ENCODE data around the gene MMP25. TPM values are rescaled to one million over a fixed set of nuclear protein-coding genes. Genes with fewer than 3 reads are reported as not detected.
A peak's percentile ranks its signal among the peaks of the same experiment; 100 is the strongest.

MMP25 gene
- total and polyA plus RNA-seq, 10 of the 15 experiments (the other 5 are each of a cell fraction or from before 2014, with no cell fraction given), result 0.03 to 0.36 (median 0.13) TPM; not detected in 1

DNA sequence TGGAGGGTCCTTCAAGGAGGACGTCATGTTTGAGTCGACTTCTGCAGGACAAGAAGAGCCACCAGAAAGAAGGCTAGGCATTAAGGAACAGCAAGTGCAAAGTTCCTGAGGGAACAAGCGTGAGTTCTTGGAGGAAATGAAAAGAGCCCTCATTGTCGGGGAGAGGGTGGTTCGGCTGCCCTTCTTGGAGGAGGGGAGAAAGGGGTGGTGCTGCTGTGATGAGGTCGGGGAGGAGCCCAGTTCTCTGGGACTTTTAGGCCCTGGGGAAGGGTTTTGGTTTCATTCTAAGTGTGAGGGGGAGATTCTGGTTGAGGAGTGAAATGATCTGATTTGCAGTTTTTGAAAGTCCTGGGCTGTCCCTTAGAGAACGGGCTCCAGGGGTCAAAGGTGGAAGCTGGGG, 13.7 kb upstream of the MMP25 start:
- DNase-seq (ENCODE audit: low read depth, low spot score) (peak; percentile 19), FAIRE-seq (no peak), ATAC-seq (peak; percentile 61)
- Histone ChIP-seq H3K9me3 (replicated peaks; ENCODE audit: control insufficient read depth, insufficient read depth, low read length) (no peaks in the 10 kb centered on the region), H3K79me2 (ENCODE audit: control insufficient read depth, insufficient read depth, low read length) (no peaks in the 10 kb centered on the region), H3K27me3 (replicated peaks in 1 of 2; ENCODE audit: control insufficient read depth in 2 of 2, insufficient read depth in 2 of 2, low read length in 1 of 2) (peaks cover 16 to 20% of the 10 kb centered on the region in 2 experiments), H3K27ac (ENCODE audit: control insufficient read depth, insufficient read depth) (no peak overlapping the region), H3K9ac (ENCODE audit: control insufficient read depth, insufficient read depth, low read length) (no peak overlapping the region), H4K20me1 (ENCODE audit: control insufficient read depth, insufficient read depth) (0 out of 2 replicates have a peak, but pooled peaks cover 3% of the 10 kb centered on the region), H2AFZ (ENCODE audit: control insufficient read depth, low read depth, low read length) (no peak overlapping the region), H3K36me3 (ENCODE audit: control insufficient read depth in 2 of 2, insufficient read depth in 2 of 2, low read length in 1 of 2) (no peaks in the 10 kb centered on the region), H3K4me2 (ENCODE audit: control insufficient read depth, insufficient read depth) (no peak overlapping the region), H3K4me3 (no peak overlapping the region), H3K4me1 (ENCODE audit: control insufficient read depth, insufficient read depth, low read length) (peaks cover 6% of the 10 kb centered on the region)
- intact Hi-C loops (cut with micrococcal nuclease; ENCODE audit: unreplicated experiment) (no loop called here), in situ Hi-C loops (cut with MboI) (no loop called here)
- TF ChIP-seq TCF3 (IDR thresholded peaks at IDR 0.05; ENCODE audit: borderline replicate concordance, insufficient read depth, low read depth, low read length) (no peak), NBN (IDR thresholded peaks at IDR 0.05) (no peak), HDGF (IDR thresholded peaks at IDR 0.05) (no peak), EZH2 (IDR thresholded peaks at IDR 0.05; ENCODE audit: borderline replicate concordance, control insufficient read depth, low read depth, low read length) (no peak)
- 0% methylated on average over 7 of the region's 7 CpGs for WGBS (ENCODE audit: insufficient coverage, insufficient replicate concordance, low lambda C conversion rate, missing lambda C conversion rate)
- SMC1A ChIA-PET (ENCODE audit: uncharacterized antibody, unreplicated experiment), result interaction anchor here (1.7 to 3.5 kb wide), 3 partner anchors 23 to 102 kb away, joined by 4 to 36 read pairs (median 5); partner anchors contain the start of gene ZNF213
- POLR2A ChIA-PET, result interaction anchor here (1.0 to 1.5 kb wide), 2 partner anchors 19 to 69 kb away, joined by 3 to 6 read pairs; no protein-coding TSS in a partner anchor
- RAD21 ChIA-PET (ENCODE audit: unreplicated experiment), result interaction anchor here (1.1 to 2.8 kb wide), 4 partner anchors 12 to 29 kb away, joined by 3 to 28 read pairs (median 4); partner anchors contain the start of gene TNFRSF12A
- CTCF ChIA-PET, result interaction anchor here (0.6 to 18.2 kb wide), 13 partner anchors 9 to 135 kb away, joined by 3 to 421 read pairs (median 17); partner anchors contain the start of genes HCFC1R1 and THOC6
- no TSS peak for BruUV-seq (replicated peaks)

DNA sequence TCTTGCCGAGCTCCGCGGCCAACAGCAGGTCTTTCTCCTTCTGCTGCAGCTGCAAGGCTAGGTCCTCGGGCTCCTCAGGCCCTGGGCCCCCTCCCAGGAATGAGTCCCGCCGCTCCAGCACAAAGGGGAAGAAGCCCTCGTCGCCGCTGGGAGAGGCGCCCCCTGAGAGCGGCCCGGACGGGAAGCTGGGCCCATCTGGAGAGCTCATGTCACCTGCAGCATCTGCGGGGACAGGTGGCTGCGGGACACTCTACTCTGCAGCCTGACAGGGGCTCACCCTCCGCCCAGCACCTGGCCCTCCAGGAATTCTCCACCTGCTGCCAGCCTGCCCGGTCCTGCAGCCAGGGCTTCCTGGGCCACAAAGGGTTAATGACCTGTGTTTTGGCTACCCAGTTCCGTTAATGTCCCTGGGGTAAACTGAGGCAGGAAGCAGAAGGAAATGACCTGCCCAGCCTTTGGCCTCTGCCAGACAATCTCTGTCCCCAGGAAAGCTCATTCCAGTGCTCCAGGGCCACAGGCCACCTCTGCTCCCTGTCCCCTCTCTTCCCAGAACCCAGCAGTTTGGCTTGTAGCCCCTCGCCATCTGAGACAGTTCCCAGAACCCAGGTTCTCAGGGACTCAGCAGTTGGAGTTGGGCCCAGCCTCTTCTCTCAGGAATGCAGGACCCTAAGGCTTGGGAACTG, 10.9 kb upstream of the MMP25 start:
- Histone ChIP-seq H3K9ac (ENCODE audit: control insufficient read depth, insufficient read depth, low read length) (no peak overlapping the region), H2AFZ (ENCODE audit: control insufficient read depth, low read depth, low read length) (no peak overlapping the region), H3K4me1 (ENCODE audit: control insufficient read depth, insufficient read depth, low read length) (peaks cover 6% of the 10 kb centered on the region), H4K20me1 (ENCODE audit: control insufficient read depth, insufficient read depth) (no peaks in the 10 kb centered on the region), H3K36me3 (ENCODE audit: control insufficient read depth in 2 of 2, insufficient read depth in 2 of 2, low read length in 1 of 2) (no peaks in the 10 kb centered on the region), H3K79me2 (ENCODE audit: control insufficient read depth, insufficient read depth, low read length) (no peaks in the 10 kb centered on the region), H3K9me3 (replicated peaks; ENCODE audit: control insufficient read depth, insufficient read depth, low read length) (no peaks in the 10 kb centered on the region), H3K4me3 (no peak overlapping the region), H3K27ac (ENCODE audit: control insufficient read depth, insufficient read depth) (no peak overlapping the region), H3K4me2 (ENCODE audit: control insufficient read depth, insufficient read depth) (no peak overlapping the region), H3K27me3 (replicated peaks in 1 of 2; ENCODE audit: control insufficient read depth in 2 of 2, insufficient read depth in 2 of 2, low read length in 1 of 2) (peaks cover 8 to 17% of the 10 kb centered on the region in 2 experiments; a peak in 3 of 4 replicates)
- TF ChIP-seq, protein P1, sequence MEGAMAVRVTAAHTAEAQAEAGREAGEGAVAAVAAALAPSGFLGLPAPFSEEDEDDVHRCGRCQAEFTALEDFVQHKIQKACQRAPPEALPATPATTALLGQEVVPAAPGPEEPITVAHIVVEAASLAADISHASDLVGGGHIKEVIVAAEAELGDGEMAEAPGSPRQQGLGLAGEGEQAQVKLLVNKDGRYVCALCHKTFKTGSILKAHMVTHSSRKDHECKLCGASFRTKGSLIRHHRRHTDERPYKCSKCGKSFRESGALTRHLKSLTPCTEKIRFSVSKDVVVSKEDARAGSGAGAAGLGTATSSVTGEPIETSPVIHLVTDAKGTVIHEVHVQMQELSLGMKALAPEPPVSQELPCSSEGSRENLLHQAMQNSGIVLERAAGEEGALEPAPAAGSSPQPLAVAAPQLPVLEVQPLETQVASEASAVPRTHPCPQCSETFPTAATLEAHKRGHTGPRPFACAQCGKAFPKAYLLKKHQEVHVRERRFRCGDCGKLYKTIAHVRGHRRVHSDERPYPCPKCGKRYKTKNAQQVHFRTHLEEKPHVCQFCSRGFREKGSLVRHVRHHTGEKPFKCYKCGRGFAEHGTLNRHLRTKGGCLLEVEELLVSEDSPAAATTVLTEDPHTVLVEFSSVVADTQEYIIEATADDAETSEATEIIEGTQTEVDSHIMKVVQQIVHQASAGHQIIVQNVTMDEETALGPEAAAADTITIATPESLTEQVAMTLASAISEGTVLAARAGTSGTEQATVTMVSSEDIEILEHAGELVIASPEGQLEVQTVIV (IDR thresholded peaks at IDR 0.05; ENCODE audit: borderline replicate concordance, partially characterized antibody), result no peak
- no peak for TF ChIP-seq YY1 (IDR thresholded peaks at IDR 0.05; ENCODE audit: low read depth, low read length)
- no peak for TF ChIP-seq NBN (IDR thresholded peaks at IDR 0.05)
- no peak for TF ChIP-seq ASH2L (IDR thresholded peaks at IDR 0.05; ENCODE audit: borderline replicate concordance, low read depth)
- TF ChIP-seq PAX8 (IDR thresholded peaks at IDR 0.05), result no peak
- 9% methylated on average over 19 of the region's 19 CpGs for WGBS (ENCODE audit: insufficient coverage, insufficient replicate concordance, low lambda C conversion rate, missing lambda C conversion rate)
- ChIA-PET RAD21 (ENCODE audit: unreplicated experiment) (interaction anchor here (2.0 kb wide), 1 partner anchor 23 kb away, joined by 12 read pairs; no protein-coding TSS in a partner anchor), POLR2A (interaction anchor here (1.0 kb wide), 1 partner anchor 45 kb away, joined by 3 read pairs; no protein-coding TSS in a partner anchor), CTCF (interaction anchor here (0.8 to 18.2 kb wide), 5 partner anchors 7 to 101 kb away, joined by 3 to 421 read pairs (median 10); no protein-coding TSS in a partner anchor), SMC1A (ENCODE audit: uncharacterized antibody, unreplicated experiment) (interaction anchor here (0.9 kb wide), 1 partner anchor 93 kb away, joined by 3 read pairs; no protein-coding TSS in a partner anchor)
- no peak for FAIRE-seq
- DNase-seq (ENCODE audit: low read depth, low spot score), result no peak
- ATAC-seq, result no peak
- BruUV-seq (replicated peaks), result no TSS peak
- in situ Hi-C loops (cut with MboI), result no loop called here
- intact Hi-C loops (cut with micrococcal nuclease; ENCODE audit: unreplicated experiment), result no loop called here
